NB4 (cell line): ENCODE measurements around the gene PNMA3.

Experiments
- DNase-seq: peaks from one replicate; pipeline ENCODE4 v3.0.0; 2010; ENCODE audit warnings: low read depth
- H3K4me3 ChIP-seq: one replicate; pipeline ENCODE4 v1.5.1; 2011; ENCODE audit warnings: mild to moderate bottlenecking, low read depth, low read length, moderate library complexity
- MYC ChIP-seq: IDR thresholded peaks from 2 replicates; pipeline ENCODE4 v1.6.1; 2011; ENCODE audit warnings: low read depth, low read length
- POLR2A ChIP-seq: IDR thresholded peaks from 2 replicates; pipeline ENCODE4 v1.6.1; 2011; ENCODE audit warnings: mild to moderate bottlenecking; ENCODE audit not compliant: insufficient read length; ENCODE audit errors: extremely low read depth
- TF ChIP-seq, protein P1 (sequence below): IDR thresholded peaks from 2 replicates; pipeline ENCODE4 v1.6.1; 2011; ENCODE audit warnings: low read depth, low read length
- TF ChIP-seq, protein P2 (sequence below): IDR thresholded peaks from one replicate; pipeline ENCODE4 v1.5.1; 2012; ENCODE audit warnings: low read depth, low read length

The PNMA3 gene

DNA sequence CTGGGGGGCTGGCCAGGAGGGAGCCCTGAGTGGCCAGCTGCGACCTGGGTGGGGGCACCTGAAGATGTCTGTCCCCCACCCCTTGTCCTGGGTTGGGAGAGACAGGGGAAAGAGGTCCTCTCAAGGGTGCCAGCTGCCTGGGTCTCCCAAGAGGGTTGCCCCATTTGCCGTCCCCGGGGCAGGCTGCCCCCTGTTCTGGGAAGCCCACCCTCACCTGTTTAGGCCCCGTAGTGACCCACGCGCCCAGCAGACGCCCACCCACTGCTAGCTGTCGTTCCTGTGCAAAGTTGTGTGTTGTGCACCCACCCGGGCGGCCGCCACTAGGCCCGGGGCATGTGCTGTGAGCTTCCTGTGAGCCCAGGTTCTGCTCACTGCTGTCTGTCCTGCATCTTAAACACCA, 25.5 kb upstream of the PNMA3 start:
- TF ChIP-seq, protein P1, sequence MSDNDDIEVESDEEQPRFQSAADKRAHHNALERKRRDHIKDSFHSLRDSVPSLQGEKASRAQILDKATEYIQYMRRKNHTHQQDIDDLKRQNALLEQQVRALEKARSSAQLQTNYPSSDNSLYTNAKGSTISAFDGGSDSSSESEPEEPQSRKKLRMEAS: no peak
- no peak for TF ChIP-seq MYC
- no peak overlapping the region for H3K4me3 ChIP-seq
- DNase-seq: no peak

DNA sequence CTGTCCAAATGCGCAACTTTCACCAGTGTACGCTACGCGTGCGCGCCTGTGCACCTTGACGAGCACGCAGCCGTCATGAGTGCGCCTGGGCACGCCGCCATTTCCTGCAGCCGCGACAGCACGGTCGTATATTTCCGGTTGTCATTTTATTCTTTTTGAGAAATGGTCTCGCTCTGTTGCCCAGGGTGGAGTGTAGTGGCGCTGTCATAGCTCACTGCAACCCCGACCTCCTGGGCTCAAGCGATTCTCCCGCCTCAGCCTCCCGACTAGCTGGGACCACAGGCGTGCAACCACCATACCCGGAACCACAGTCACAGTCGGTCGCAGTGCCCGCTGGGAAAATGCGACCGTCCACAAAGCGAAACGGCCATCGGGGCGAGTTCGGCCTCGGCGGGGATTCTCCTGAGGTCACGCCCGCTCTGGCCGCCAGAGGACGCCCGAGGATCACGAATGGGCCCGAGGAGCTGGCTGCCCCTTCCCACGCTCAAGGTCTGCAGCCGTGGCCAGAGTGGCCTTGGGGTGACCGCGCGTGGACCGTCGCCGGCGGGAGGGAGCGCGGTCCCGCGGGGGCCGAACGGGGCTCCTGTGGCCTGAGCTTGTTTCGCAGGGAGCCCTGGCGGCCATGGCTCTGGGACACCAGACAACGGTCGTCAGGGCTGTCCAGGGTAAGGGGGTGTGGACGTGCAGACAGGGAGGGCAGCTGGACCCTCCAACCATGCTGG, 23.7 kb upstream of the PNMA3 start:
- TF ChIP-seq, protein P1: peak; percentile 7; the same call in 1 of the 2 replicates
- TF ChIP-seq POLR2A (no peak), MYC (no peak)
- TF ChIP-seq, protein P2, sequence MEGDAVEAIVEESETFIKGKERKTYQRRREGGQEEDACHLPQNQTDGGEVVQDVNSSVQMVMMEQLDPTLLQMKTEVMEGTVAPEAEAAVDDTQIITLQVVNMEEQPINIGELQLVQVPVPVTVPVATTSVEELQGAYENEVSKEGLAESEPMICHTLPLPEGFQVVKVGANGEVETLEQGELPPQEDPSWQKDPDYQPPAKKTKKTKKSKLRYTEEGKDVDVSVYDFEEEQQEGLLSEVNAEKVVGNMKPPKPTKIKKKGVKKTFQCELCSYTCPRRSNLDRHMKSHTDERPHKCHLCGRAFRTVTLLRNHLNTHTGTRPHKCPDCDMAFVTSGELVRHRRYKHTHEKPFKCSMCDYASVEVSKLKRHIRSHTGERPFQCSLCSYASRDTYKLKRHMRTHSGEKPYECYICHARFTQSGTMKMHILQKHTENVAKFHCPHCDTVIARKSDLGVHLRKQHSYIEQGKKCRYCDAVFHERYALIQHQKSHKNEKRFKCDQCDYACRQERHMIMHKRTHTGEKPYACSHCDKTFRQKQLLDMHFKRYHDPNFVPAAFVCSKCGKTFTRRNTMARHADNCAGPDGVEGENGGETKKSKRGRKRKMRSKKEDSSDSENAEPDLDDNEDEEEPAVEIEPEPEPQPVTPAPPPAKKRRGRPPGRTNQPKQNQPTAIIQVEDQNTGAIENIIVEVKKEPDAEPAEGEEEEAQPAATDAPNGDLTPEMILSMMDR: peak; percentile 58
- no peak overlapping the region for H3K4me3 ChIP-seq
- peak; percentile 63 for DNase-seq

DNA sequence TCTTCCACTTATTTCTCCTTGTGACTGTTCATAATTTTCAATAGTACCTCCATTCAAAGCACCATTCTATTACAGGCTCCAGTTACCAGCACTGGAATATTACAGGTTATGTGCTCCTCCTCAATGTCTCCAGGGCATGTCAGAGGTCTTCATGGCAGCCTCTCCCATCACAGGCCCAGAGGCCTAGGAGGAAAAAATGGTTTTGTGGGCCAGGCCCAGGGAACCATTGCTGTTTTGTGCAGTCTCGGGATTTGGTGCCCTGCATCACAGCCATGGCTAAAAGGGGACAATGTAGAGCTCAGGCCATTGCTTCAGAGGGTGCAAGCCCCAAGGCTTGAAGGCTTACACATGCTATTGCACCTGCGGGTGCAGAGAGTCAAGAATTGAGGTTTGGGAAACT, 7.2 kb upstream of the PNMA3 start:
- TF ChIP-seq, protein P1: no peak
- no peak overlapping the region for H3K4me3 ChIP-seq
- DNase-seq: no peak

DNA sequence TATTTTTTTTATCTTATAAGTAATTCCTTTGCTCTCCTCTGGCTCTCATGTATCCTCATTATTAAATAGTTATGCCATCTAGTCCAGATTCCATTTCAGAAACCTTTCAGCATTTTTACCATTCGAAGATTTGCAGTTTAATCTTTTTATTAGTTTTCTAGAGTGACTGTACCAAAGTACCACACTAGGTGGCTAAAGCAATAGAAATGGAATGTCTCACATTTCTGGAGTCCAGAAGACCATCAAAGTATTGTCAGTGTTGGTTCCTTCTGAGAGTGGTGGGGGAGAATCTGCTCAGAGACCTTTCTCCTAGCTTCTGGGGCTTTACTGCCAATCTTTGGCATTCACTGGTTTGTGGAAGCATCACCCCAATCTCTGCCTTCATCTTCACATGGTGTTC, 3.7 kb upstream of the PNMA3 start:
- DNase-seq: no peak
- TF ChIP-seq, protein P1: no peak
- TF ChIP-seq POLR2A (no peak), MYC (no peak)
- TF ChIP-seq, protein P2: no peak

DNA sequence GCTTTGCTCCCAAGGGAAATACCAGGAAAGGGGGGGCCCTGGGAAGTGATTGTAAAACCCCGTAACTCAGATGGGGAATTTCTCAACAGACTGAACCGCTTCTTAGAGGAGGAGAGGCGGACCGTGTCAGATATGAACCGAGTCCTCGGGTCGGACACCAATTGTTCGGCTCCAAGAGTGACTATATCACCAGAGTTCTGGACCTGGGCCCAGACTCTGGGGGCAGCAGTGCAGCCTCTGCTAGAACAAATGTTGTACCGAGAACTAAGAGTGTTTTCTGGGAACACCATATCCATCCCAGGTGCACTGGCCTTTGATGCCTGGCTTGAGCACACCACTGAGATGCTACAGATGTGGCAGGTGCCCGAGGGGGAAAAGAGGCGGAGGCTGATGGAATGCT, 1.0 kb downstream of the PNMA3 start:
- no peak for DNase-seq

More for the DNA sequence above, 3.7 kb upstream of the PNMA3 start:
- no peak overlapping the region for H3K4me3 ChIP-seq

DNA sequence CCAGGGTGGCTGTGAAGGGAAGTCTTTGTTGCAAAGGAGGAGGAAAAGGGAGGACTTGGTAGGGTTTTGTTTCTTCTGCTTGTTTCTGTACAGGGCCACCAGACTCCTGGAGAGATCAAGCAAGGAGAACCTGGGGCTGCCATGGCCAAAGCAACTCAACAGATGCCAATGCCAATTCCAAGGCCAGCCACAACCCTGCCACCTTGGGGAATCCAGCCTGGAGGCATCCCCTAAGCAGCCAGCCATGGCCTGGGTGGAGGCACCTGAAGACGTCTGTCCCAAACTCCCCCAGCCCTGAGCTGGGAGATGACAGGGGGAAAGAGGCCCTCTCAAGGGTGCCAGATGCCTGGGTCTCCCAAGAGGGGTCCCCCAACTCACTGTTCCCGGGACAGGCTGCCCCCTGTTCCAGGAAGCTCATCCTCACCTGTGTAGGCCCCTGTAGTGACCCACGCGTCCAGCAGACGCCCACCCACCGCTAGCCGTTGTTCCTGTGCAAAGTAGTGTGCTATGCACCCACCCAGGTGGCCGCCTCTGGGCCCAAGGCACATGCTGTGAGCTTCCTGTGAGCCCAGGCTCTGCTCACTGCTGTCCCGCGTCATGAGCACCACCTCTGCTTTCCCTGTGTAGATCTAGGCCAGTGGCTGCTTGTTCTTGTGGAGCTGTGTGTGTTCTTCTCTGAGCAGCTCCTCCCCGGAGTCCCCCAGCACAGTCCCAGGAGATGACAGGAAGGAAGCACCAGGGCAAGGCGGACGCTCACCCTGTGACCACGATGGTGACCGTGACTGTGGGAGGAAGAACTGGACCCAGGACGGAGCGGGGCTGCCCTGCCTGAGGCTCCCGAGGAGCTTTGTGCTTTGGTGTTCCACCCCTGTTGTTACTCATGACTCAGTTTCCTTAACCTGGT, 3.2 kb downstream of the PNMA3 start:
- H3K4me3 ChIP-seq: no peak overlapping the region
- no peak for DNase-seq
- no peak for TF ChIP-seq MYC
- no peak for TF ChIP-seq POLR2A
- TF ChIP-seq, protein P2: no peak
- TF ChIP-seq, protein P1: no peak

More for the DNA sequence above, 1.0 kb downstream of the PNMA3 start:
- no peak overlapping the region for H3K4me3 ChIP-seq
- TF ChIP-seq POLR2A (no peak), MYC (no peak)
- TF ChIP-seq, protein P1: no peak
- TF ChIP-seq, protein P2: no peak
